ENCODE data around the gene LDAF1.

GRCh38 chr16:21172650-21173049 lies 14.2 kb downstream of the LDAF1 start:
- TF ChIP-seq CTCF (IDR thresholded peaks at IDR 0.05) (no peak), EZH2 (IDR thresholded peaks at IDR 0.05; ENCODE audit: borderline replicate concordance, insufficient read depth, low read depth, low read length, poor library complexity, severe bottlenecking) (no peak)
